Measurements from ENCODE around the gene COL8A1. TPM values are rescaled to one million over a fixed set of nuclear protein-coding genes. Genes with fewer than 3 reads are reported as not detected.

Gene COL8A1
- total and polyA plus RNA-seq, 5 donors from 2014 or later, result not detected

GRCh38 chr3:99662838-99663570 lies 24.6 kb downstream of the COL8A1 start:
- H3K4me3 Mint-ChIP-seq, result no peak overlapping the region
- no peak overlapping the region for H3K27ac Mint-ChIP-seq
- Histone ChIP-seq H3K9me3 (ENCODE audit: control insufficient read depth in 2 of 2, low read length in 2 of 2) (no peaks in the 10 kb centered on the region), H3K36me3 (ENCODE audit: control insufficient read depth, insufficient read depth, low read length) (no peaks in the 10 kb centered on the region), H3K4me3 (ENCODE audit: low read depth, low read length) (no peak overlapping the region), H3K4me1 (ENCODE audit: control insufficient read depth, insufficient read depth, low read length, poor library complexity, severe bottlenecking) (no peaks in the 10 kb centered on the region), H3K27me3 (ENCODE audit: control insufficient read depth, insufficient read depth, low read length) (no peaks in the 10 kb centered on the region), H3K27ac (ENCODE audit: insufficient read depth, low read length, poor library complexity, severe bottlenecking) (no peak overlapping the region)
- H3K36me3 Mint-ChIP-seq, result no peaks in the 10 kb centered on the region
- ATAC-seq (ENCODE audit: low read depth in 2 of 2) (no peak), DNase-seq (no peak)
- H3K27me3 Mint-ChIP-seq, result peaks cover 13% of the 10 kb centered on the region
- H3K9me3 Mint-ChIP-seq, result peaks cover 0 to 6% (median 0%) of the 10 kb centered on the region in 7 donors
- no peaks in the 10 kb centered on the region for H3K4me1 Mint-ChIP-seq

- Mint-ChIP-seq H3K36me3 (no peaks in the 10 kb centered on the region), H3K4me3 (no peak overlapping the region), H3K27me3 (peaks cover 13% of the 10 kb centered on the region), H3K9me3 (peaks cover 0 to 3% (median 0%) of the 10 kb centered on the region in 7 donors), H3K27ac (no peak overlapping the region), H3K4me1 (no peaks in the 10 kb centered on the region)
- Histone ChIP-seq H3K27me3 (ENCODE audit: control insufficient read depth, insufficient read depth, low read length) (no peaks in the 10 kb centered on the region), H3K4me3 (ENCODE audit: low read depth, low read length) (no peak overlapping the region), H3K4me1 (ENCODE audit: control insufficient read depth, insufficient read depth, low read length, poor library complexity, severe bottlenecking) (no peaks in the 10 kb centered on the region), H3K36me3 (ENCODE audit: control insufficient read depth, insufficient read depth, low read length) (no peaks in the 10 kb centered on the region), H3K27ac (ENCODE audit: insufficient read depth, low read length, poor library complexity, severe bottlenecking) (no peak overlapping the region), H3K9me3 (ENCODE audit: control insufficient read depth in 2 of 2, low read length in 2 of 2) (no peaks in the 10 kb centered on the region)
- no peak for DNase-seq
- ATAC-seq (ENCODE audit: low read depth in 2 of 2), result no peak
Observed at GRCh38 chr3:99663977-99664376, 25.6 kb downstream of the COL8A1 start.

- Histone ChIP-seq H3K27ac (ENCODE audit: insufficient read depth, low read length, poor library complexity, severe bottlenecking) (no peak overlapping the region), H3K27me3 (ENCODE audit: control insufficient read depth, insufficient read depth, low read length) (no peaks in the 10 kb centered on the region), H3K9me3 (ENCODE audit: control insufficient read depth in 2 of 2, low read length in 2 of 2) (no peaks in the 10 kb centered on the region), H3K36me3 (ENCODE audit: control insufficient read depth, insufficient read depth, low read length) (no peaks in the 10 kb centered on the region), H3K4me3 (ENCODE audit: low read depth, low read length) (no peak overlapping the region), H3K4me1 (ENCODE audit: control insufficient read depth, insufficient read depth, low read length, poor library complexity, severe bottlenecking) (no peaks in the 10 kb centered on the region)
- H3K36me3 Mint-ChIP-seq, result no peaks in the 10 kb centered on the region
- no peak overlapping the region for H3K27ac Mint-ChIP-seq
- peaks cover 0 to 4% (median 0%) of the 10 kb centered on the region in 7 donors for H3K9me3 Mint-ChIP-seq
- no peaks in the 10 kb centered on the region for H3K4me1 Mint-ChIP-seq
- ATAC-seq (ENCODE audit: low read depth in 2 of 2), result no peak
- no peak for DNase-seq
- H3K27me3 Mint-ChIP-seq, result peaks cover 13% of the 10 kb centered on the region
- H3K4me3 Mint-ChIP-seq, result no peak overlapping the region
Observed at GRCh38 chr3:99665017-99665416, 26.6 kb downstream of the COL8A1 start.

GRCh38 chr3:99666201-99666600 lies 27.8 kb downstream of the COL8A1 start:
- Mint-ChIP-seq H3K27ac (no peak overlapping the region), H3K27me3 (peaks cover 13% of the 10 kb centered on the region), H3K9me3 (peaks cover 0 to 4% (median 0%) of the 10 kb centered on the region in 7 donors), H3K4me1 (no peaks in the 10 kb centered on the region), H3K4me3 (no peak overlapping the region), H3K36me3 (no peaks in the 10 kb centered on the region)
- Histone ChIP-seq H3K9me3 (ENCODE audit: control insufficient read depth in 2 of 2, low read length in 2 of 2) (no peaks in the 10 kb centered on the region), H3K36me3 (ENCODE audit: control insufficient read depth, insufficient read depth, low read length) (no peaks in the 10 kb centered on the region), H3K27me3 (ENCODE audit: control insufficient read depth, insufficient read depth, low read length) (no peaks in the 10 kb centered on the region), H3K27ac (ENCODE audit: insufficient read depth, low read length, poor library complexity, severe bottlenecking) (no peak overlapping the region), H3K4me3 (ENCODE audit: low read depth, low read length) (no peak overlapping the region), H3K4me1 (ENCODE audit: control insufficient read depth, insufficient read depth, low read length, poor library complexity, severe bottlenecking) (no peaks in the 10 kb centered on the region)
- ATAC-seq (ENCODE audit: low read depth in 2 of 2) (no peak), DNase-seq (no peak)

- ATAC-seq (ENCODE audit: low read depth in 2 of 2), result no peak
- no peak overlapping the region for H3K4me3 Mint-ChIP-seq
- peaks cover 0 to 4% (median 0%) of the 10 kb centered on the region in 7 donors for H3K9me3 Mint-ChIP-seq
- no peaks in the 10 kb centered on the region for H3K36me3 ChIP-seq (ENCODE audit: control insufficient read depth, insufficient read depth, low read length)
- no peaks in the 10 kb centered on the region for H3K9me3 ChIP-seq (ENCODE audit: control insufficient read depth in 2 of 2, low read length in 2 of 2)
- H3K27ac Mint-ChIP-seq, result no peak overlapping the region
- DNase-seq, result no peak
- H3K27me3 Mint-ChIP-seq, result peaks cover 17% of the 10 kb centered on the region
- no peaks in the 10 kb centered on the region for H3K27me3 ChIP-seq (ENCODE audit: control insufficient read depth, insufficient read depth, low read length)
- no peaks in the 10 kb centered on the region for H3K4me1 Mint-ChIP-seq
- H3K4me1 ChIP-seq (ENCODE audit: control insufficient read depth, insufficient read depth, low read length, poor library complexity, severe bottlenecking), result no peaks in the 10 kb centered on the region
- no peak overlapping the region for H3K4me3 ChIP-seq (ENCODE audit: low read depth, low read length)
- H3K36me3 Mint-ChIP-seq, result no peaks in the 10 kb centered on the region
- H3K27ac ChIP-seq (ENCODE audit: insufficient read depth, low read length, poor library complexity, severe bottlenecking), result no peak overlapping the region
Observed at GRCh38 chr3:99668044-99668443, 29.6 kb downstream of the COL8A1 start.

GRCh38 chr3:99669879-99670555 lies 31.6 kb downstream of the COL8A1 start:
- Histone ChIP-seq H3K4me3 (ENCODE audit: low read depth, low read length) (no peak overlapping the region), H3K9me3 (ENCODE audit: control insufficient read depth in 2 of 2, low read length in 2 of 2) (no peaks in the 10 kb centered on the region), H3K4me1 (ENCODE audit: control insufficient read depth, insufficient read depth, low read length, poor library complexity, severe bottlenecking) (no peaks in the 10 kb centered on the region), H3K27me3 (ENCODE audit: control insufficient read depth, insufficient read depth, low read length) (no peaks in the 10 kb centered on the region), H3K36me3 (ENCODE audit: control insufficient read depth, insufficient read depth, low read length) (no peaks in the 10 kb centered on the region), H3K27ac (ENCODE audit: insufficient read depth, low read length, poor library complexity, severe bottlenecking) (no peak overlapping the region)
- no peak for DNase-seq
- no peak for ATAC-seq (ENCODE audit: low read depth in 2 of 2)
- Mint-ChIP-seq H3K4me3 (no peak overlapping the region), H3K27ac (no peak overlapping the region), H3K9me3 (peaks cover 0 to 4% (median 0%) of the 10 kb centered on the region in 7 donors), H3K27me3 (peaks cover 13% of the 10 kb centered on the region), H3K4me1 (no peaks in the 10 kb centered on the region), H3K36me3 (no peaks in the 10 kb centered on the region)

- ATAC-seq (ENCODE audit: low read depth in 2 of 2), result no peak
- H3K27me3 ChIP-seq (ENCODE audit: control insufficient read depth, insufficient read depth, low read length), result no peaks in the 10 kb centered on the region
- H3K9me3 ChIP-seq (ENCODE audit: control insufficient read depth in 2 of 2, low read length in 2 of 2), result no peaks in the 10 kb centered on the region
- DNase-seq, result no peak
- Mint-ChIP-seq H3K27ac (no peak overlapping the region), H3K4me3 (no peak overlapping the region), H3K9me3 (peaks cover 0 to 4% (median 0%) of the 10 kb centered on the region in 7 donors), H3K4me1 (no peaks in the 10 kb centered on the region), H3K27me3 (peaks cover 12% of the 10 kb centered on the region), H3K36me3 (no peaks in the 10 kb centered on the region)
- no peak overlapping the region for H3K27ac ChIP-seq (ENCODE audit: insufficient read depth, low read length, poor library complexity, severe bottlenecking)
- no peaks in the 10 kb centered on the region for H3K4me1 ChIP-seq (ENCODE audit: control insufficient read depth, insufficient read depth, low read length, poor library complexity, severe bottlenecking)
- no peak overlapping the region for H3K4me3 ChIP-seq (ENCODE audit: low read depth, low read length)
- H3K36me3 ChIP-seq (ENCODE audit: control insufficient read depth, insufficient read depth, low read length), result no peaks in the 10 kb centered on the region
Observed at GRCh38 chr3:99670556-99670950, 32.2 kb downstream of the COL8A1 start.

Data from CD4-positive, CD25-positive, alpha-beta regulatory T cell (primary cell).